ENCODE measurements around the gene EML6. TPM values are rescaled to one million over a fixed set of nuclear protein-coding genes. Genes with fewer than 3 reads are reported as not detected.

The EML6 gene
- total and polyA plus RNA-seq, 10 of the 15 experiments (the other 5 are each of a cell fraction or from before 2014, with no cell fraction given) = 0.09 to 0.67 (median 0.21) TPM

DNA sequence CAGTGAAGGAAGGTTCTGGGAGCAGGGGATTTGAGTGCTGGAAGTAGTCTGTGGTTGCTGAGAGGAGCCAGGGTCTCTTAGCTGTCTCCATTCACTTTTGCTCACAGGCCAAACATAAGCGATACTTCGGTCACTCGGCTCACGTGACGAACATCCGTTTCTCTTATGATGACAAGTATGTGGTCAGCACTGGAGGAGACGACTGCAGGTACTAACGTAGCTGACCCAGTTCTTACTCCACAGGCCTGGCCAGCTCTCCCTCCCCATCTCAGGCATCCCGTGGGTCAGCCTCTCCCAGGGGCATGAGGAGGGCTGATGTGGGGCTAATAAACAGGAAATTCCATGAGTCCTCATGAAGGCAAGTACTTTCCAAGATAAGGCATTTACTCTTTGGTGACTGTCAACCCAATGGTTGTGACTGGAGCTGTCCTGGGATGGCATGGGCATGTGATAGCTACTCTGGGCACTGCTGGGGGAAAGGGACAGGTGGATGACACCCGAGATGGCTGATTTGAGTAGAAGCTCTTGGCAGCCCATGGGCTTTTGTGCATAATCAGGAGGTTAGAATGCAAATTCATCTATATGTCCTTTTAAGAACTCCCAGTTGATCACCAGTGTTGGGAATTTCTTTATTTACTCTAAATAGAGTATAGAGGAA is 245.2 kb downstream of the EML6 start (continued):
- TF ChIP-seq, protein P1, sequence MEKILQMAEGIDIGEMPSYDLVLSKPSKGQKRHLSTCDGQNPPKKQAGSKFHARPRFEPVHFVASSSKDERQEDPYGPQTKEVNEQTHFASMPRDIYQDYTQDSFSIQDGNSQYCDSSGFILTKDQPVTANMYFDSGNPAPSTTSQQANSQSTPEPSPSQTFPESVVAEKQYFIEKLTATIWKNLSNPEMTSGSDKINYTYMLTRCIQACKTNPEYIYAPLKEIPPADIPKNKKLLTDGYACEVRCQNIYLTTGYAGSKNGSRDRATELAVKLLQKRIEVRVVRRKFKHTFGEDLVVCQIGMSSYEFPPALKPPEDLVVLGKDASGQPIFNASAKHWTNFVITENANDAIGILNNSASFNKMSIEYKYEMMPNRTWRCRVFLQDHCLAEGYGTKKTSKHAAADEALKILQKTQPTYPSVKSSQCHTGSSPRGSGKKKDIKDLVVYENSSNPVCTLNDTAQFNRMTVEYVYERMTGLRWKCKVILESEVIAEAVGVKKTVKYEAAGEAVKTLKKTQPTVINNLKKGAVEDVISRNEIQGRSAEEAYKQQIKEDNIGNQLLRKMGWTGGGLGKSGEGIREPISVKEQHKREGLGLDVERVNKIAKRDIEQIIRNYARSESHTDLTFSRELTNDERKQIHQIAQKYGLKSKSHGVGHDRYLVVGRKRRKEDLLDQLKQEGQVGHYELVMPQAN (conservative IDR thresholded peaks at IDR 0.05) = no peak

DNA sequence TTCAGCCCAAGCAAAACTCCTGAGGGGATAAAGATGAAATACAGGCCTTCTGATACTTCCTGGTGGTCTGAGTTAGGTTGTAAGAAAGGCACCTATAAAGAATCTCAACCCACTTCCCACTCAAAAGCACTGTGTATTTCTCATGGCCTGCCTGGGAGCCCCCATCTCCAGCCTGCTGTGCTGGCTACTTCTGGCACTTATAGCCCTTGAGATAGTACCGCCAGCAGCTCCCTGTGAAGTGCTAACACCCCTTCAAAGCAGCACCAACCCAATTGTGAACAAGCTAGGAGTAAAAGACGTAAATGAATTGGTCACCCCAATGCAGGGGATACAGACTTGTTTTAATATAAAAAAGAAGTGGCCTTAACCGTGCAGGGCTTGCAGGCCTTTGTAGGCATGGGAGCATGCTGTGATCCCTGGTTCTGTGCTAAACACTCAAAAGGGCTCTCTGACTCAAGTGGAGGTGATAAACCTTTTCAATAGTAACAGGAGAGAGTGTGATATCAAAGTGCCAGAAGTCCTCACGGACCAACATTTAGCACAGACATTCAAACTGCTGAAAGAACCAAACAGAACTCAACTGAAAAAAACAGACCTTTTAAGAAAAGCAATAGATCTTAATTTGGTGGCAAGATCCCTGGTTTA is 246.0 kb downstream of the EML6 start:
- Histone ChIP-seq H4K20me1 (ENCODE audit: control insufficient read depth, insufficient read depth) (no peaks in the 10 kb centered on the region), H2AFZ (ENCODE audit: control insufficient read depth, low read depth, low read length) (no peak overlapping the region), H3K27ac (ENCODE audit: control insufficient read depth, insufficient read depth) (no peak overlapping the region), H3K36me3 (ENCODE audit: control insufficient read depth in 2 of 2, insufficient read depth in 2 of 2, low read length in 1 of 2) (peaks cover 1 to 16% of the 10 kb centered on the region in 2 experiments; a peak in 3 of 4 replicates), H3K4me2 (ENCODE audit: control insufficient read depth, insufficient read depth) (no peak overlapping the region), H3K4me3 (no peak overlapping the region), H3K27me3 (replicated peaks in 1 of 2; ENCODE audit: control insufficient read depth in 2 of 2, insufficient read depth in 2 of 2, low read length in 1 of 2) (no peaks in the 10 kb centered on the region), H3K79me2 (ENCODE audit: control insufficient read depth, insufficient read depth, low read length) (no peaks in the 10 kb centered on the region), H3K9me3 (replicated peaks; ENCODE audit: control insufficient read depth, insufficient read depth, low read length) (no peaks in the 10 kb centered on the region), H3K4me1 (ENCODE audit: control insufficient read depth, insufficient read depth, low read length) (no peaks in the 10 kb centered on the region; the same call in 1 of the 2 replicates), H3K9ac (ENCODE audit: control insufficient read depth, insufficient read depth, low read length) (no peak overlapping the region)
- TF ChIP-seq TAF1 (IDR thresholded peaks at IDR 0.05; ENCODE audit: borderline replicate concordance, low read depth, low read length) (no peak), DPF2 (IDR thresholded peaks at IDR 0.05) (no peak), BRCA1 (IDR thresholded peaks at IDR 0.05; ENCODE audit: low read depth, low read length) (no peak), CHD2 (IDR thresholded peaks at IDR 0.05; ENCODE audit: borderline replicate concordance, low read depth, low read length) (no peak), RELA (IDR thresholded peaks at IDR 0.05; ENCODE audit: borderline replicate concordance, partially characterized antibody) (no peak), HDAC2 (IDR thresholded peaks at IDR 0.05) (no peak), IKZF2 (IDR thresholded peaks at IDR 0.05) (no peak), BMI1 (IDR thresholded peaks at IDR 0.05; ENCODE audit: borderline replicate concordance) (no peak), EZH2 (IDR thresholded peaks at IDR 0.05; ENCODE audit: borderline replicate concordance, control insufficient read depth, low read depth, low read length) (no peak)
- TF ChIP-seq, protein P2, sequence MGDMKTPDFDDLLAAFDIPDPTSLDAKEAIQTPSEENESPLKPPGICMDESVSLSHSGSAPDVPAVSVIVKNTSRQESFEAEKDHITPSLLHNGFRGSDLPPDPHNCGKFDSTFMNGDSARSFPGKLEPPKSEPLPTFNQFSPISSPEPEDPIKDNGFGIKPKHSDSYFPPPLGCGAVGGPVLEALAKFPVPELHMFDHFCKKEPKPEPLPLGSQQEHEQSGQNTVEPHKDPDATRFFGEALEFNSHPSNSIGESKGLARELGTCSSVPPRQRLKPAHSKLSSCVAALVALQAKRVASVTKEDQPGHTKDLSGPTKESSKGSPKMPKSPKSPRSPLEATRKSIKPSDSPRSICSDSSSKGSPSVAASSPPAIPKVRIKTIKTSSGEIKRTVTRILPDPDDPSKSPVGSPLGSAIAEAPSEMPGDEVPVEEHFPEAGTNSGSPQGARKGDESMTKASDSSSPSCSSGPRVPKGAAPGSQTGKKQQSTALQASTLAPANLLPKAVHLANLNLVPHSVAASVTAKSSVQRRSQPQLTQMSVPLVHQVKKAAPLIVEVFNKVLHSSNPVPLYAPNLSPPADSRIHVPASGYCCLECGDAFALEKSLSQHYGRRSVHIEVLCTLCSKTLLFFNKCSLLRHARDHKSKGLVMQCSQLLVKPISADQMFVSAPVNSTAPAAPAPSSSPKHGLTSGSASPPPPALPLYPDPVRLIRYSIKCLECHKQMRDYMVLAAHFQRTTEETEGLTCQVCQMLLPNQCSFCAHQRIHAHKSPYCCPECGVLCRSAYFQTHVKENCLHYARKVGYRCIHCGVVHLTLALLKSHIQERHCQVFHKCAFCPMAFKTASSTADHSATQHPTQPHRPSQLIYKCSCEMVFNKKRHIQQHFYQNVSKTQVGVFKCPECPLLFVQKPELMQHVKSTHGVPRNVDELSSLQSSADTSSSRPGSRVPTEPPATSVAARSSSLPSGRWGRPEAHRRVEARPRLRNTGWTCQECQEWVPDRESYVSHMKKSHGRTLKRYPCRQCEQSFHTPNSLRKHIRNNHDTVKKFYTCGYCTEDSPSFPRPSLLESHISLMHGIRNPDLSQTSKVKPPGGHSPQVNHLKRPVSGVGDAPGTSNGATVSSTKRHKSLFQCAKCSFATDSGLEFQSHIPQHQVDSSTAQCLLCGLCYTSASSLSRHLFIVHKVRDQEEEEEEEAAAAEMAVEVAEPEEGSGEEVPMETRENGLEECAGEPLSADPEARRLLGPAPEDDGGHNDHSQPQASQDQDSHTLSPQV (IDR thresholded peaks at IDR 0.05) = no peak
- TF ChIP-seq, protein P3, sequence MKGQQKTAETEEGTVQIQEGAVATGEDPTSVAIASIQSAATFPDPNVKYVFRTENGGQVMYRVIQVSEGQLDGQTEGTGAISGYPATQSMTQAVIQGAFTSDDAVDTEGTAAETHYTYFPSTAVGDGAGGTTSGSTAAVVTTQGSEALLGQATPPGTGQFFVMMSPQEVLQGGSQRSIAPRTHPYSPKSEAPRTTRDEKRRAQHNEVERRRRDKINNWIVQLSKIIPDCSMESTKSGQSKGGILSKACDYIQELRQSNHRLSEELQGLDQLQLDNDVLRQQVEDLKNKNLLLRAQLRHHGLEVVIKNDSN (IDR thresholded peaks at IDR 0.05; ENCODE audit: borderline replicate concordance, extremely low read length, insufficient read depth, low read depth, low read length) = no peak
- DNase-seq (ENCODE audit: low read depth, low spot score) (no peak), FAIRE-seq (no peak), ATAC-seq (no peak)
- intact Hi-C loops (cut with micrococcal nuclease; ENCODE audit: unreplicated experiment) = no loop called here
- WGBS (ENCODE audit: insufficient coverage, insufficient replicate concordance, low lambda C conversion rate, missing lambda C conversion rate) = 78% methylated on average over 4 of the region's 4 CpGs
- no TSS peak for BruUV-seq (replicated peaks)
- in situ Hi-C loops (cut with MboI) = no loop called here
- RAD21 ChIA-PET (ENCODE audit: unreplicated experiment) = no interaction called here
- POLR2A ChIA-PET = no interaction called here
- SMC1A ChIA-PET (ENCODE audit: uncharacterized antibody, unreplicated experiment) = interaction anchor here (0.9 to 1.0 kb wide), 2 partner anchors 10 to 30 kb away, joined by 3 to 4 read pairs; no protein-coding TSS in a partner anchor
- CTCF ChIA-PET = interaction anchor here (0.9 to 1.5 kb wide), 3 partner anchors 17 to 304 kb away, joined by 3 read pairs; no protein-coding TSS in a partner anchor

All from GM12878 (cell line).